ENCODE data around the gene DEDD.
A peak's percentile ranks its signal among the peaks of the same experiment; 100 is the strongest.

The DEDD gene

GRCh38 chr1:161083748-161084596 lies 48.5 kb downstream of the DEDD start:
- in situ Hi-C loops (cut with HindIII; ENCODE audit: low pct_ligation_motif_present, low pct_unique_long_range_greater_than_20kb, low sequenced_read_pairs), result no loop called here
- DNase-seq, result no peak

GRCh38 chr1:161082996-161083747 lies 49.3 kb downstream of the DEDD start:
- in situ Hi-C loops (cut with HindIII; ENCODE audit: low pct_ligation_motif_present, low pct_unique_long_range_greater_than_20kb, low sequenced_read_pairs), result no loop called here
- DNase-seq, result peak; percentile 86

GRCh38 chr1:161082483-161082882 lies 50.0 kb downstream of the DEDD start:
- in situ Hi-C loops (cut with HindIII; ENCODE audit: low pct_ligation_motif_present, low pct_unique_long_range_greater_than_20kb, low sequenced_read_pairs), result no loop called here
- DNase-seq, result no peak

- DNase-seq, result no peak
- in situ Hi-C loops (cut with HindIII; ENCODE audit: low pct_ligation_motif_present, low pct_unique_long_range_greater_than_20kb, low sequenced_read_pairs), result no loop called here
These were observed 50.9 kb downstream of the DEDD start for GRCh38 chr1:161081519-161081918.

GRCh38 chr1:161080441-161081405 lies 51.7 kb downstream of the DEDD start:
- no peak for DNase-seq
- in situ Hi-C loops (cut with HindIII; ENCODE audit: low pct_ligation_motif_present, low pct_unique_long_range_greater_than_20kb, low sequenced_read_pairs), result no loop called here

- DNase-seq, result no peak
- in situ Hi-C loops (cut with HindIII; ENCODE audit: low pct_ligation_motif_present, low pct_unique_long_range_greater_than_20kb, low sequenced_read_pairs), result no loop called here
These were observed 52.9 kb downstream of the DEDD start for GRCh38 chr1:161079436-161080110.

- in situ Hi-C loops (cut with HindIII; ENCODE audit: low pct_ligation_motif_present, low pct_unique_long_range_greater_than_20kb, low sequenced_read_pairs), result no loop called here
- DNase-seq, result no peak
These were observed 55.0 kb downstream of the DEDD start for GRCh38 chr1:161077426-161077825.

- no peak for DNase-seq
- in situ Hi-C loops (cut with HindIII; ENCODE audit: low pct_ligation_motif_present, low pct_unique_long_range_greater_than_20kb, low sequenced_read_pairs), result no loop called here
These were observed 56.1 kb downstream of the DEDD start for GRCh38 chr1:161076410-161076809.

GRCh38 chr1:161074676-161075368 lies 57.6 kb downstream of the DEDD start:
- in situ Hi-C loops (cut with HindIII; ENCODE audit: low pct_ligation_motif_present, low pct_unique_long_range_greater_than_20kb, low sequenced_read_pairs), result no loop called here
- DNase-seq, result no peak

- in situ Hi-C loops (cut with HindIII; ENCODE audit: low pct_ligation_motif_present, low pct_unique_long_range_greater_than_20kb, low sequenced_read_pairs), result no loop called here
- no peak for DNase-seq
These were observed 58.9 kb downstream of the DEDD start for GRCh38 chr1:161073474-161074121.

GRCh38 chr1:161072751-161073449 lies 59.6 kb downstream of the DEDD start:
- in situ Hi-C loops (cut with HindIII; ENCODE audit: low pct_ligation_motif_present, low pct_unique_long_range_greater_than_20kb, low sequenced_read_pairs), result no loop called here
- no peak for DNase-seq

GRCh38 chr1:161071886-161072371 lies 60.5 kb downstream of the DEDD start:
- peak; percentile 57 for DNase-seq
- in situ Hi-C loops (cut with HindIII; ENCODE audit: low pct_ligation_motif_present, low pct_unique_long_range_greater_than_20kb, low sequenced_read_pairs), result no loop called here

Measured in ACHN (cell line).